ENCODE results near the gene GALNS.

DNA sequence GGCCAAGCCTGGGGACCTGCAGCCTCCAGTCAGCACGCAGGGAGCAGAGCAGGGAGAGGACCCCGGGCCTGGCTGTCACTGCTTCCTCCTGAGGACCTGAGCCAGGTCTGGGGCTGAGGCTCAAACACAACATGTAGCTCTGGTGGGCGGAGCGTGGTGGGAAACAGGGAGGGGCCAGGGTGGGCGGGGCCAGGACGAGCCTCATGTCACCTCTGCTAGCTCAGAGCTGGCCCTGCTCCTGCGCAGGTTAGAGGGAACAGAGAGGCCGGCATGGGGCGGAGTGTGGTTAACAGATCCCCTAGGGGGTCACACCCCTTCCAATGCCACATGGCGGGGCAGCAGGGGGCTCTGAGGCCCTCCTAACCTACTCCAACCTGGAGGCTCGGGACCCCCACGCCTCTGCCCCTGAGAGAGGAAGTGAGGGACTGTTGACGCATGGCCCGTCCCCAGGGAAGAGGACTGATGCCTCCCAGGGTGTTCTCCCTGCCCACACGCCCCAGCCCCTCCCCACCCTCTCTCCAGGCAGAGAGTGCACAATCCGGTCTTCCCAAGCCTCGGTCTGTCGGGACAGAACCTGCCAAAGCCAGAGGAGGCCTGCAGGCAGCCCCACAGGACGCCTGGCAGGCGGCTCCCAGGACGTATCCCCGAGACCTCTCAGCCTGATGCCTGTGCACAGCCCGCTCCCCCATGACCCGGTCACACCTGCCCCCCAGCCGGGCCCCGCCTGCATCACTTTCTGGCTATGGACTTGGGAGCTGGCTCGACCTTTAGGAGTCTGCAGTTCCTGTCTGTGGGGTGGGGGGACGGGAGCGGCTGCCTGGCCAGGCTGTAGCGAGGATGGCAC is 86.9 kb downstream of the GALNS start:
- TF ChIP-seq CTCF (conservative IDR thresholded peaks at IDR 0.05) (no peak), EZH2 (IDR thresholded peaks at IDR 0.05; ENCODE audit: low read depth) (no peak)
